ENCODE measurements around the gene MCRIP2. TPM values are rescaled to one million over a fixed set of nuclear protein-coding genes. Genes with fewer than 3 reads are reported as not detected.

The MCRIP2 gene
- total RNA-seq, 2 donors from 2014 or later, result 41.2 to 47.5 TPM

- H3K27ac ChIP-seq, result peak within 1 kb of the TSS; percentile 86 to 95 (median 92)
- H3K27me3 ChIP-seq, result no peaks in the 10 kb centered on the region
- DNase-seq (peak; percentile 86 to 90 (median 87)), ATAC-seq (peak; percentile 64)
- peaks cover 7 to 12% of the 10 kb centered on the region in 2 donors for H3K36me3 ChIP-seq (replicated peaks in 1 of 2; ENCODE audit: insufficient read depth in 1 of 2, low read depth in 2 of 2)
- peak; percentile 35 to 57 (median 41) for TF ChIP-seq POLR2A (IDR thresholded peaks at IDR 0.05)
- TF ChIP-seq, protein P1, sequence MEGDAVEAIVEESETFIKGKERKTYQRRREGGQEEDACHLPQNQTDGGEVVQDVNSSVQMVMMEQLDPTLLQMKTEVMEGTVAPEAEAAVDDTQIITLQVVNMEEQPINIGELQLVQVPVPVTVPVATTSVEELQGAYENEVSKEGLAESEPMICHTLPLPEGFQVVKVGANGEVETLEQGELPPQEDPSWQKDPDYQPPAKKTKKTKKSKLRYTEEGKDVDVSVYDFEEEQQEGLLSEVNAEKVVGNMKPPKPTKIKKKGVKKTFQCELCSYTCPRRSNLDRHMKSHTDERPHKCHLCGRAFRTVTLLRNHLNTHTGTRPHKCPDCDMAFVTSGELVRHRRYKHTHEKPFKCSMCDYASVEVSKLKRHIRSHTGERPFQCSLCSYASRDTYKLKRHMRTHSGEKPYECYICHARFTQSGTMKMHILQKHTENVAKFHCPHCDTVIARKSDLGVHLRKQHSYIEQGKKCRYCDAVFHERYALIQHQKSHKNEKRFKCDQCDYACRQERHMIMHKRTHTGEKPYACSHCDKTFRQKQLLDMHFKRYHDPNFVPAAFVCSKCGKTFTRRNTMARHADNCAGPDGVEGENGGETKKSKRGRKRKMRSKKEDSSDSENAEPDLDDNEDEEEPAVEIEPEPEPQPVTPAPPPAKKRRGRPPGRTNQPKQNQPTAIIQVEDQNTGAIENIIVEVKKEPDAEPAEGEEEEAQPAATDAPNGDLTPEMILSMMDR (IDR thresholded peaks at IDR 0.05), result no peak
- intact Hi-C loops (cut with DNase I), result no loop called here
- peaks cover 59% of the 10 kb centered on the region for H3K4me1 ChIP-seq
- 0% methylated on average over 3 to 76 of the region's 91 CpGs for WGBS, 2 donors
- H3K4me3 ChIP-seq, result peak within 1 kb of the TSS; percentile 0 to 29
- H3K9me3 ChIP-seq, result no peaks in the 10 kb centered on the region
These were observed 38.4 kb downstream of the MCRIP2 start, which contains the start of gene STUB1 for GRCh38 chr16:679814-680624. TSS of gene STUB1 (plus strand) at chr16:680410. CDS start at chr16:680526, 116 bp downstream.

DNA sequence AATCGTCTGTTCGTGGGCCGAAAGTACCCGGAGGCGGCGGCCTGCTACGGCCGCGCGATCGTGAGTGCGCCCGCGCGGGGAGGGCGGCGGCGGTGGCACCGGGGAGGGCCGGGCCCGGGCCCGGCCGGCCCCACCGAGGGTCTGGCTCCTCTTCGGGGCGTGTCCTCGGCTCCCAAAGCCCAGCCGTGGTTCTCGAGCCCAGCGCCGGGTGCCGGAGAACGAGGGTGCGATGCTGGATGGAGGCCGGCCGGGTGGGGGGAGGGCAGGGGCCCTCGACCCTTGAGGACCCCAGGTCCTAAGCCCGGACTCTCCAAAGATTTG lies 39.0 kb downstream of the MCRIP2 start:
- Histone ChIP-seq H3K27me3 (no peaks in the 10 kb centered on the region), H3K36me3 (replicated peaks in 1 of 2; ENCODE audit: insufficient read depth in 1 of 2, low read depth in 2 of 2) (peaks cover 7 to 12% of the 10 kb centered on the region in 2 donors), H3K27ac (peak overlapping the region; percentile 86 to 95 (median 92)), H3K9me3 (no peaks in the 10 kb centered on the region), H3K4me1 (peaks cover 59% of the 10 kb centered on the region), H3K4me3 (peak overlapping the region; percentile 0 to 29)
- DNase-seq, result no peak
- TF ChIP-seq POLR2A (IDR thresholded peaks at IDR 0.05), result no peak
- TF ChIP-seq, protein P1 (IDR thresholded peaks at IDR 0.05), result no peak
- ATAC-seq, result no peak
- WGBS, 2 donors, result 0% methylated on average over 35 of the region's 38 CpGs; no CpG with 5 or more reads in 1 of the 2 donors
- intact Hi-C loops (cut with DNase I), result no loop called here

- Histone ChIP-seq H3K4me3 (peak overlapping the region; percentile 0 to 29), H3K36me3 (replicated peaks in 1 of 2; ENCODE audit: insufficient read depth in 1 of 2, low read depth in 2 of 2) (peaks cover 7 to 12% of the 10 kb centered on the region in 2 donors), H3K9me3 (no peaks in the 10 kb centered on the region), H3K27ac (peak overlapping the region in 3 of 4 donors; percentile 86 to 95 (median 90)), H3K27me3 (no peaks in the 10 kb centered on the region), H3K4me1 (peaks cover 60% of the 10 kb centered on the region)
- ATAC-seq (no peak), DNase-seq (peak; percentile 58 to 64 (median 61))
- TF ChIP-seq, protein P1 (IDR thresholded peaks at IDR 0.05), result no peak
- TF ChIP-seq POLR2A (IDR thresholded peaks at IDR 0.05), result no peak
- 38 to 81% methylated on average over 6 to 44 of the region's 44 CpGs for WGBS, 2 donors
- intact Hi-C loops (cut with DNase I), result no loop called here
These were observed 39.5 kb downstream of the MCRIP2 start for GRCh38 chr16:680967-681745.

- WGBS, 2 donors, result 59 to 72% methylated on average over 17 to 26 of the region's 28 CpGs
- H3K4me3 ChIP-seq, result no peak overlapping the region
- no peaks in the 10 kb centered on the region for H3K9me3 ChIP-seq
- peak overlapping the region in 1 of 4 donors; percentile 95 for H3K27ac ChIP-seq
- intact Hi-C loops (cut with DNase I), result no loop called here
- peaks cover 7 to 12% of the 10 kb centered on the region in 2 donors for H3K36me3 ChIP-seq (replicated peaks in 1 of 2; ENCODE audit: insufficient read depth in 1 of 2, low read depth in 2 of 2)
- peaks cover 63% of the 10 kb centered on the region for H3K4me1 ChIP-seq
- DNase-seq, result peak in 1 of 4 donors; percentile 42
- no peak for ATAC-seq
- no peaks in the 10 kb centered on the region for H3K27me3 ChIP-seq
- TF ChIP-seq POLR2A (IDR thresholded peaks at IDR 0.05), result no peak
- TF ChIP-seq, protein P1 (IDR thresholded peaks at IDR 0.05), result no peak
These were observed 40.3 kb downstream of the MCRIP2 start for GRCh38 chr16:681746-682427.

All from body of pancreas (tissue), 4 donors.